GM21786 (cell line): ENCODE data around the gene GID4.

ENCODE experiments used
- ATAC-seq: cut with Tn5 transposase; IDR thresholded peaks from one replicate; pipeline ENCODE4 v1.9.1; 2021; ENCODE audit not compliant: unreplicated experiment

The GID4 gene

DNA sequence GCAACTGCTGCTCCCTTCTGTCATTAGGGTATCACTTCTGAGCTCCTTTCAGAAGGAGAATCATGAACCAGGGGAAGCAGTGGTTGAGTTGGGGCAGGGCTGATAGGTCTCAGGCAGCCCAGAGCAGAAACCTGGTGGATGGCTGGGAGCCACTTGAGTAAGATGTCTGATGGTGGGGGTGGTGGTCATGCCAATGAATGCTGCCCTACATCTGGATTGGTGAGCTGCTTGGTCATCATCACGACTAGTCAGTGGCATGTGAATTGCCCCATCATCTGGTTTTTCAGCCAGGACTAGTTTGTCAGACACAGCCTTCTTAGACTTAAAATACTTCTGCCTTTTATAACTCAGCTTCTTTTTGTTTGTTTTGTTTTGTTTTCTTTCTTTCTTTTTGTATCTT, 2.6 kb downstream of the GID4 start:
- no peak for ATAC-seq

DNA sequence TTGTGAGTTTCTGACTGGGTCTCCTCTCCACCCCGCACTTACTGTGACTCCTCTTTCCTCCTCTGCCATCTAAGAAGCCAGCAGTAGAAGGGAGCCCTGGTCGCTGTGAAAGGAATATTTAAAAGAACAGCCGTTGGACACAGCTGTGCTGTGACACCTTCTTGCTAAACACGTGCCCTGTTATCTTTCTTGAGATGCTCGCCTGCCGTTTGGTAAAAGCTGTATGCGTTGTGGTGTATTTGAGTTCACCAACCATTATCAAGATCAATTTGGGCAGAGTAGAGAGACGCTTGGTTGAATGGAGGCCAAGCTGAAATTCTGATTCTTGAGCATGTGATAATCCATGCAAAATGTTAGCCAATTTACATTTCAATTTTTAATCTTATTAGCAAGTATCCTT, 3.8 kb downstream of the GID4 start:
- no peak for ATAC-seq

- ATAC-seq: no peak
Measured at GRCh38 chr17:18043491-18043890, 4.3 kb downstream of the GID4 start.

- no peak for ATAC-seq
Measured at GRCh38 chr17:18044609-18045008, 5.4 kb downstream of the GID4 start.

- no peak for ATAC-seq
Measured at GRCh38 chr17:18045691-18046350, 6.6 kb downstream of the GID4 start.

- ATAC-seq: no peak
Measured at GRCh38 chr17:18055597-18055996, 16.4 kb downstream of the GID4 start.

DNA sequence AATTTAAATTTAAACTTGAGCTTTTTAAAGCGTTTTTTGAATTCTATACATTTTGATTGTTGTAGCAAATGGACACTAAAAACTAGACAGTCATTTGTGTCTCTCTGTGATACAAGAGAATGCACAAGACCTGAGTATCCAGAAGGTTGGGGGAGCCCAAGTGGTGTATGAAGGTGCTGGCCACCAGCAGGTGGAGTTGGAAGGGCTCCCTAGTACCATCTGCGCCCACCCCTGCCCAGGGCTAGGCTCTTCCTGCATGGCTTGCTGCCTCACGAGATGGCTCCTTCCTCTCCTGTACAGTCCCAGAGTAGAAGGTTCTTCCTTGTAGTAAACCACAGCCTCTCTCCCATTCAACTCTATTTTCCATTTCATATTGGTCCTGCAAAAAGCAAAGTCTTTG, 17.0 kb downstream of the GID4 start:
- no peak for ATAC-seq

- no peak for ATAC-seq
Measured at GRCh38 chr17:18059283-18059682, 20.1 kb downstream of the GID4 start.

DNA sequence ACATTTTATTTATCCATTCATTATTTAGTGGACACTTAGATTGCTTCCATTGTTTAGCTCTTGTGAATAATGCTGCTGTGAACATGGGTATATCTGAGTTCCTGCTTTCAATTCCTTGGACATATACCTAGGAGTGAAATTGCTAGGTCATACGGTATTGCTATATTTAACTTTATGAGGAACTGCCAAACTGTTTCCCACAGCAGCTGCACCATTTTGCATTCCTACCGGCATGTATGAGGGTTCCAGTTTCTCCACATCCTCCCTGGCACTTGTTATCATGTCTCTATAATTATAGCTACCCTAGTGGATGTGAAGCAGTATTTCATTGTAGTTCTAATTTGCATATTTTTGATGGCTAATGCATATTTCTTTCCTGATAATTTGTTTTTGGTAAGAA, 24.8 kb downstream of the GID4 start:
- no peak for ATAC-seq

GRCh38 chr17:18065546-18065945, 26.3 kb downstream of the GID4 start:
- no peak for ATAC-seq

DNA sequence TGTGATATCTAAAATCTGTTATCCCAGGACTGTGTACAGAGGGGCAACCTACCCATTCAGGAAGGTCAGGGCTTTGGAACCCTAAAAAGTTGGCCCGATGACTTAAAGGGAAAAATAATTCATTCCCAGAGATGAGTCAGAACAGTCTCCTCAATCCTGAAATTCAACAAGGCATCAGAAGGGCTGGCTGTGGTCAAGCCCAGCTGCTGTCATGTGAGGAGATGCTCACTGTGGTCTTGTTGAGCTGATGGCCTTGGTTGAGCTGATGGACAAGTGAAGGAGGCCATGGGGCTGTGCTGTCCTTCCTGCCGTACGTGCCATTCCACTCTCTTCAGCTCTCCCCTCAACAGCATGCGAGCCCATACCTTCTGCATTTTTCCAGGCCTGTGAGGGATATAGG, 27.7 kb downstream of the GID4 start:
- no peak for ATAC-seq

DNA sequence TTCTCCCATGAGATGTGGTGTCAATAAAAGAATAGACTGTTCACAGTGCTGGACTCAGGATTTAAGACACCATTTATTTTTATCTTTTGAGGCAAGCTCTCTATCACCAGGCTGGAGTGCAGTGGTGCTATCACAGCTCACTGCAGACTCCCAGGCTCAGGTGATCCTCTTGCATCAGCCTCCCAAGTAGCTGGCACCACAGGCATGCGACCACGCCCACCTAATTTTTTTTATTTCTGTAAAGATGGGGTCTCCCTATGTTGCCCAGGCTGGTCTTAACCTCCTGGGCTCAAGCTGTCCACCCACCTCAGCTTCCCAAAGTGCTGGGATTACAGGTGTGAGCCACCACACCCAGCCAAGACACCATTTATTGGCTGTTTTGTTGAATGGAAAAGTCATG, 29.9 kb downstream of the GID4 start:
- no peak for ATAC-seq

GRCh38 chr17:18070861-18071340, 31.7 kb downstream of the GID4 start:
- no peak for ATAC-seq

- ATAC-seq: no peak
Measured at GRCh38 chr17:18071751-18072150, 32.5 kb downstream of the GID4 start.

DNA sequence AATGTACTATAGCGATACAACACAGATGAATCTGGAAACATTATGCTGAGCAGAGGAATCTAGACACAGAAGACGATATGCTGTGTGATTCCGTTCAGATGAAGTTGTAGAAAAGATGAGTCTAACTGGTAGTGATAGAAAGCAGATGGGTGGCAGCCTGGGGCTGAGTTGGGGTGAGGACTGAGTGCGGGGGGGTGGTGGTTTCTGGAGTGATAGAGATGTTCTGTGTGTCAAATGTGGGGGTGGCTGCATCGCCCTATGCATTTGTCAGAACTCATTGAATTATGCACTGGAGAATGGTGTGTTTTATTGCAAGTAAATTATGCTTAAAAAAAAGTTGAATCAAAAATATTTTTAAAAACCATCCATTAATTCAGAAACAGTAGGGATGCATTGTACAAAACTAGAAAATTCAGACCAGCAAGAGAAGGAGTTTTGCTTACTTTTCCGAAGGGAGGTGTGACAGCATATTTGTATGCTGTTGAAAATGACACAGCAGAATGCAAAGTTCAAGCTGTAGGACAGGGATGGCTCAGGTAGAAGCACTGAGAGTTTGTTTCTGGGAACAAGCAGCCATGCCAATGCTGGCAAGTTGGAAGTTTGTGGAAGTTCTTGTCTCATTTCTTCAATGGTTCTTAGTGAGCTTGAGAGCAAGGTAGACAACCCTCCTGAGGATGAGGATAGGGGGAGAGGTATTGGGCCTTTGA, 35.5 kb downstream of the GID4 start:
- ATAC-seq: no peak

DNA sequence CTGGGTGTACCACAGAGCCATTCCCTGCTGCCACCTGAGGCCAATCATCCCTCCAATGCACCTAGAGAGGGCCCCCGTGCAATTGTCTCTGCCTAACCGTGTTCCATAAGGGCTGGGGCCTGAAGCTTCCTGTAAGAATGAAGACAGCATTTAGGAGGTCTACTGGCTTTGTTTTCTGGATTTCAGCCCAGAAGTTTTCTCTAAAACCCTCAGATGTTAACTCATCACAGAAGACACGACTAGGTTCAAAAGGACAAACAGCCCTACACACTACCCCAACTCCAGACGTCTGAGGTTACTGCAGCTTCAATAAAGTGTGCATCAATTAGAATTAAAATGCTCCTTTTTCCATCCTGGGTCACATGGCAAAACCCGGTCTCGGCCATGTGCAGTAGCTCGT, 37.7 kb downstream of the GID4 start:
- ATAC-seq: no peak

GRCh38 chr17:18079543-18079942, 40.3 kb downstream of the GID4 start:
- ATAC-seq: no peak

GRCh38 chr17:18084256-18084655, 45.0 kb downstream of the GID4 start:
- no peak for ATAC-seq

- peak; percentile 79 for ATAC-seq
Measured at GRCh38 chr17:18087610-18088491, 48.6 kb downstream of the GID4 start, which contains the start of gene DRG2. TSS of gene DRG2 (plus strand) at chr17:18087948. CDS start at chr17:18088024, 76 bp downstream.

DNA sequence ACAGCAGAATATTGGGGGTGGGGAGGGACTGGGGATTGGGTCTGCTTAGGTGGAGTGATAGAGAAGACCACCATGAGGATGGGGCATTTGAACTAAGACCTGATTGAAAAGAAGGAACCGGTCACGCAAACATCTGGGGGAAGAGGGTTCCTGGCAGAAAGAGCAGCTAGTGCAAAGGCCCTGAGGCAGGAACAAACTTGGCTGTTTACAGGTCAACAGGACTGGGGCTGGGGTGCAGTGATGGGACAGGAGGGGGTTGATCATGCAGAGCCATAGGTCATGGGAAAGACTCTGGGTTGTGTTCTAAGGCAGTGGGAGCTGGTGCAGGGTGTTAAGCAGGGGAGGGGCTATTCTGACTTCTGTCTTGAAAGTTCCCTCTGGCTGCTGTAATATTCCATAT, 50.4 kb downstream of the GID4 start:
- no peak for ATAC-seq

DNA sequence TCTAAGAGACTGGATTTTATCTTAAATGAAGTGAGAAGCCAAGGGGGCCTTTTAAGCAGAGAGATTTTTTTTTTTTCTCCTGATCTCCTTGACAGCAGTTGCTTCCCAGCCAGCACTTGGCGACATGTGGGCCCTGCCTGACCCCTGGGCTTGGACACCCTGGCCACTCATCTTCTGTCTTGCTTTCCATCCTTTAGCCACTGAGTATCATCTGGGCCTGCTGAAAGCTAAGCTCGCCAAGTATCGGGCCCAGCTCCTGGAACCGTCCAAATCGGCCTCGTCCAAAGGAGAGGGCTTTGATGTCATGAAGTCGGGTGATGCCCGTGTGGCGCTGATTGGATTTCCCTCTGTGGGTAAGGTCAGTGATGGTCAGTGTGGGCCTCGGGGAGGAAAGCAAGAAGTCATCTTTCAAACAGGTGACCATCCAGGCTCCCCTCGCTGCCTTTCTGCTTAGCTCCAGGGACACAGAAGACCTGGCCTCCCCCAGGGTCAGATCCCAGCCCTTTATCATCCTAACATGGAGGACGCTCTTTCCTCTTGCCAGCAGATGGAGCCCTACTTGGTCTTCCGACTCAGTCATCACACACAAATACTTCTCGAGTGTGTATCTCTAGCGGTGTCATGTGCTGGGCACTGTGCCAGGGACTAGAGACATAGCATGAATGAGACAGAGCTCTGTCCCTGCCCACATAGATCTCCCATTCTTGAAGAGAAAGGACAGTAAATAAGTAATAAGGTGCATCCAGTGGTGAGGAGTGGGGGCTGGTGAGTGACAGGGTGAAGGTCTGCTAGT, 54.6 kb downstream of the GID4 start:
- no peak for ATAC-seq
